CD14-positive monocyte (primary cell): ENCODE results near the gene MBD5. TPM values are rescaled to one million over a fixed set of nuclear protein-coding genes. Genes with fewer than 3 reads are reported as not detected.

Experiments
- DNase-seq, 3 donors: peaks; one replicate each; pipeline ENCODE4 v3.0.0-alpha.2; 2011 to 2022
- H2AFZ ChIP-seq: 2 replicates; pipeline ENCODE4 v1.6.0; 2012; ENCODE audit warnings: mild to moderate bottlenecking, low read depth, low read length, inconsistent platforms; ENCODE audit not compliant: insufficient read depth, poor library complexity, severe bottlenecking
- H3K27ac ChIP-seq, 2 donors: 1 replicate in 1 of 2; 2 replicates in 1 of 2; pipeline ENCODE4 v1.5.1; 2012 to 2013; ENCODE audit warnings: low read length in 2 of 2, control low read depth in 1 of 2, inconsistent platforms in 1 of 2, low read depth in 1 of 2, mild to moderate bottlenecking in 1 of 2
- H3K27me3 ChIP-seq, 2 donors: one replicate each; pipeline versions ENCODE4 v1.6.0 to v1.6.1; 2011 to 2013; ENCODE audit warnings: low read length in 2 of 2; ENCODE audit not compliant: control insufficient read depth in 2 of 2, insufficient read depth in 2 of 2
- H3K36me3 ChIP-seq, 2 donors: replicated peaks in 1 of 2; 1 replicate in 1 of 2; 2 replicates in 1 of 2; pipeline versions ENCODE4 v1.5.1 to v1.6.1; 2012 to 2013; ENCODE audit warnings: low read length in 2 of 2, control low read depth in 1 of 2, inconsistent platforms in 1 of 2, mild to moderate bottlenecking in 1 of 2; ENCODE audit not compliant: insufficient read depth in 2 of 2, control insufficient read depth in 1 of 2
- H3K4me1 ChIP-seq, 2 donors: 1 replicate in 1 of 2; 2 replicates in 1 of 2; pipeline versions ENCODE4 v1.5.1 to v1.6.1; 2012 to 2013; ENCODE audit warnings: low read length in 2 of 2, control low read depth in 1 of 2, inconsistent platforms in 1 of 2, mild to moderate bottlenecking in 1 of 2, moderate library complexity in 1 of 2; ENCODE audit not compliant: insufficient read depth in 2 of 2, control insufficient read depth in 1 of 2
- H3K4me2 ChIP-seq: replicated peaks from 2 replicates; pipeline ENCODE3; 2012; ENCODE audit warnings: low read length, moderate library complexity, mild to moderate bottlenecking; ENCODE audit not compliant: poor library complexity, severe bottlenecking; ENCODE audit errors: extremely low read depth
- H3K4me3 ChIP-seq, 3 experiments: fragments of 200-600 bp in 1 of 3; sonication (generic) in 1 of 3; replicated peaks in 1 of 3; 1 replicate in 2 of 3; 2 replicates in 1 of 3; pipeline ENCODE4 v1.5.1; 2011 to 2013; ENCODE audit warnings: low read length in 3 of 3, mild to moderate bottlenecking in 3 of 3, control low read depth in 2 of 3, low read depth in 2 of 3, inconsistent platforms in 1 of 3, moderate library complexity in 1 of 3
- H3K79me2 ChIP-seq: 2 replicates; pipeline ENCODE4 v1.6.0; 2012; ENCODE audit warnings: mild to moderate bottlenecking, control low read depth, inconsistent platforms, low read length, moderate library complexity; ENCODE audit not compliant: insufficient read depth
- H3K9ac ChIP-seq: 2 replicates; pipeline ENCODE4 v1.6.0; 2017; ENCODE audit warnings: low read length, mild to moderate bottlenecking; ENCODE audit not compliant: insufficient read depth, poor library complexity, severe bottlenecking
- H3K9me3 ChIP-seq, 2 donors: replicated peaks in 1 of 2; 1 replicate in 1 of 2; 2 replicates in 1 of 2; pipeline versions ENCODE4 v1.5.1 to v1.6.1; 2012 to 2013; ENCODE audit warnings: low read length in 2 of 2, control low read depth in 1 of 2; ENCODE audit not compliant: control insufficient read depth in 1 of 2, insufficient read depth in 1 of 2
- H4K20me1 ChIP-seq: 2 replicates; pipeline ENCODE4 v1.6.0; 2012; ENCODE audit warnings: mild to moderate bottlenecking, low read length, control low read depth, moderate library complexity; ENCODE audit not compliant: insufficient read depth
- H3K27ac Mint-ChIP-seq, 7 donors: one replicate each; pipeline ENCODE4 v1.8.0; 2020; ENCODE audit warnings: mild to moderate bottlenecking in 7 of 7, mixed read lengths in 7 of 7, moderate library complexity in 6 of 7, inconsistent platforms in 2 of 7
- H3K27me3 Mint-ChIP-seq, 3 donors: one replicate each; pipeline ENCODE4 v1.8.0; 2021 to 2022; ENCODE audit warnings: low read depth in 3 of 3, mild to moderate bottlenecking in 3 of 3, mixed read lengths in 3 of 3, moderate library complexity in 3 of 3, inconsistent platforms in 1 of 3
- H3K36me3 Mint-ChIP-seq, 2 donors: one replicate each; pipeline ENCODE4 v1.8.0; 2020; ENCODE audit warnings: mixed read lengths in 2 of 2, inconsistent platforms in 1 of 2, mild to moderate bottlenecking in 1 of 2
- H3K4me1 Mint-ChIP-seq: one replicate; pipeline ENCODE4 v1.8.0; 2020; ENCODE audit warnings: mild to moderate bottlenecking, mixed read lengths
- H3K4me3 Mint-ChIP-seq, 2 donors: one replicate each; pipeline ENCODE4 v1.8.0; 2020; ENCODE audit warnings: mild to moderate bottlenecking in 2 of 2, mixed read lengths in 2 of 2, moderate library complexity in 1 of 2
- H3K9me3 Mint-ChIP-seq, 7 donors: one replicate each; pipeline ENCODE4 v1.8.0; 2020 to 2022; ENCODE audit warnings: mixed read lengths in 7 of 7, mild to moderate bottlenecking in 6 of 7, moderate library complexity in 6 of 7, inconsistent platforms in 2 of 7
- WGBS: methylation state at CpG from one replicate; pipeline ENCODE4 v1.1.5; 2013; ENCODE audit warnings: missing lambda C conversion rate; ENCODE audit not compliant: insufficient coverage; 5-methylcytosine and 5-hydroxymethylcytosine counted together
- intact Hi-C, 2 donors: fragments of 100-400 bp; cut with micrococcal nuclease; formaldehyde crosslinking; loops; one replicate each; pipeline versions ENCODE4 v1.15.0 to v1.15.1; 2023
- polyA plus RNA-seq, 3 donors: library from polyadenylated mRNA; depleted of rRNA in 1 of 3; unstranded in 2 of 3; stranded (reverse) in 1 of 3; fragments of 300-500 nt in 2 of 3; fragments of >200 nt in 1 of 3; fragmentation: Illumina TruSeq in 2 of 3; gene quantifications; 1 replicate in 2 of 3; 2 replicates in 1 of 3; pipeline ENCODE4 v1.2.3, GENCODE V29; 2012 to 2021
- TF ChIP-seq, protein P1 (sequence below): fragments of 200-600 bp; IDR thresholded peaks from one replicate; pipeline ENCODE4 v1.8.0; 2022; ENCODE audit warnings: antibody characterized with exemption, mild to moderate bottlenecking

Gene MBD5
- polyA plus RNA-seq, 3 donors = 2.3 to 5.7 (median 3.5) TPM

DNA sequence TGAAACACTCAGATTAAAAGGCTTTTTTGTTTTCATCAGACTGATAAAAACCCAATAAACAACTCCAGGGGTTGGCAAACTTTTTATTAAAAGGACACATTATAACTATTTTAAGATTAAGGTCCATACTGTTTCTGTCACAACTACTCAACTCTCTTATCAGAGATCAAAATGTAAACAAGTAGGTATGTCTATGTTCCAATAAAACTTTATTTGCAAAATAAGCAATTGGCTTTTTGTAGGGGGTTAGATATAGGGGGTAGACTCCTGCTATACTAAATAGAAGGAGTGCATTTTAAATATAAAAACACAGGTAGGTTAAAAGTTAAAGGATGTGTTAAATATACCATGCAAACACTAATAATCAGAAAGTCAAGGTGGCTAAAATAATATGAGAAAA, 174.0 kb downstream of the MBD5 start:
- H3K9me3 Mint-ChIP-seq = peaks cover 0 to 2% (median 0%) of the 10 kb centered on the region in 7 donors
- peaks cover 0 to 3% of the 10 kb centered on the region in 2 donors for H3K36me3 Mint-ChIP-seq
- no peaks in the 10 kb centered on the region for H3K27me3 Mint-ChIP-seq
- no peak for DNase-seq
- Histone ChIP-seq H3K27ac (no peak overlapping the region), H3K4me1 (no peaks in the 10 kb centered on the region), H3K27me3 (no peaks in the 10 kb centered on the region), H3K36me3 (no peaks in the 10 kb centered on the region), H3K9me3 (no peaks in the 10 kb centered on the region), H3K4me2 (no peak overlapping the region), H3K79me2 (no peaks in the 10 kb centered on the region), H3K4me3 (no peak overlapping the region), H4K20me1 (no peaks in the 10 kb centered on the region), H2AFZ (no peak overlapping the region), H3K9ac (no peak overlapping the region)
- TF ChIP-seq, protein P1, sequence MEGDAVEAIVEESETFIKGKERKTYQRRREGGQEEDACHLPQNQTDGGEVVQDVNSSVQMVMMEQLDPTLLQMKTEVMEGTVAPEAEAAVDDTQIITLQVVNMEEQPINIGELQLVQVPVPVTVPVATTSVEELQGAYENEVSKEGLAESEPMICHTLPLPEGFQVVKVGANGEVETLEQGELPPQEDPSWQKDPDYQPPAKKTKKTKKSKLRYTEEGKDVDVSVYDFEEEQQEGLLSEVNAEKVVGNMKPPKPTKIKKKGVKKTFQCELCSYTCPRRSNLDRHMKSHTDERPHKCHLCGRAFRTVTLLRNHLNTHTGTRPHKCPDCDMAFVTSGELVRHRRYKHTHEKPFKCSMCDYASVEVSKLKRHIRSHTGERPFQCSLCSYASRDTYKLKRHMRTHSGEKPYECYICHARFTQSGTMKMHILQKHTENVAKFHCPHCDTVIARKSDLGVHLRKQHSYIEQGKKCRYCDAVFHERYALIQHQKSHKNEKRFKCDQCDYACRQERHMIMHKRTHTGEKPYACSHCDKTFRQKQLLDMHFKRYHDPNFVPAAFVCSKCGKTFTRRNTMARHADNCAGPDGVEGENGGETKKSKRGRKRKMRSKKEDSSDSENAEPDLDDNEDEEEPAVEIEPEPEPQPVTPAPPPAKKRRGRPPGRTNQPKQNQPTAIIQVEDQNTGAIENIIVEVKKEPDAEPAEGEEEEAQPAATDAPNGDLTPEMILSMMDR = no peak
- H3K4me3 Mint-ChIP-seq = no peak overlapping the region
- H3K27ac Mint-ChIP-seq = no peak overlapping the region
- intact Hi-C loops = no loop called here
- H3K4me1 Mint-ChIP-seq = no peaks in the 10 kb centered on the region

DNA sequence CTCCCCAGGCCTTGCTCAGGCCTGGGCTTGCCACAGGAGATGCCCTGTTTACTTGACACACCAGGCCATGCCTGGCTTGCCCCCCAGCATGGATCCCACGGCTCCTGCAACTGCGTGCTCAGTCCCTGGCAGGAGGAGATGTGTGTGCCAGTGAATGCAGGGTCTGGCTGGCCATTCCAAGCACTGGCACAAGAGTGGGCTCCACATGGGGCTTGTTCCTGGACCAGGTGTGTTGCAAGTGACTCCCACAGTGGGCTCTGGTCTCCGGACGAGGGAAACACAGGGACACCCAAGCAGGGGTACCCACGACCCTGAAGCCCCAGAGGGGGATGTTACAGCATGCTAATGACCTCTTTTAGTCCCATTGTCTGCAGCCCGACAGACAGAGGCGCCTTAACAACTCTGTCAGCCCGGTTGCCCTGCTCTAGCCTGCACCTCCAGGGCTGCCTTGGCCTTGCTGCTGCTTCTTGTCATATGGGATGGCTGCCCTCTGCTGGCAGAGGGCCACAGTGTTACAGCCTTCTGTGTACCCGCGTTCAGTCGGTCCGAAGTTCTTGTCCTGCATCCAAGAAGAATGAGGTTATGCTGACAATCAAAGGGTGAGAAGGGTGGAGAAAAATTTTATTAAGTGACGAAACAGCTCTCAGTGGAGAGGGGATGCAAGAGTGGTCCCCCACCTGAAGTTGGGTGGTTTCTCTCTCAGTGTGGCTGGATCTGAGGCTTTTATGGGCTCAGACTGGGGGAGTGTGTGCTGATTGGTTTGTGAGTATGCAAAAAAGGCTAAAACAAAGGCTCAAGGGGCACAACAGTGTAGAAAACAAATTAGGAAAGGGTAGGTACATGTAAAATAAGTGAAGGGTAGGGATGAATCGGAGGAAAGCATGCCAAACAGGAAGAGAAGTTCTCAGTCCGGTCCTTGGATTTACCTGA, 180.4 kb downstream of the MBD5 start:
- no peak overlapping the region for H3K4me3 Mint-ChIP-seq
- H3K9me3 Mint-ChIP-seq = peaks cover 0 to 11% (median 3%) of the 10 kb centered on the region in 7 donors
- Histone ChIP-seq H3K9me3 (peaks cover 0 to 7% of the 10 kb centered on the region in 2 donors), H3K4me3 (no peak overlapping the region), H3K27me3 (no peaks in the 10 kb centered on the region), H4K20me1 (no peaks in the 10 kb centered on the region), H2AFZ (no peak overlapping the region), H3K27ac (no peak overlapping the region), H3K9ac (no peak overlapping the region), H3K4me1 (no peaks in the 10 kb centered on the region), H3K4me2 (no peak overlapping the region), H3K79me2 (no peaks in the 10 kb centered on the region), H3K36me3 (no peaks in the 10 kb centered on the region)
- DNase-seq = peak in 1 of 3 donors; percentile 4
- intact Hi-C loops = no loop called here
- no peaks in the 10 kb centered on the region for H3K27me3 Mint-ChIP-seq
- TF ChIP-seq, protein P1 = no peak
- WGBS = 98% methylated on average over 15 of the region's 15 CpGs
- H3K27ac Mint-ChIP-seq = no peak overlapping the region
- H3K36me3 Mint-ChIP-seq = peaks cover 0 to 10% of the 10 kb centered on the region in 2 donors
- no peaks in the 10 kb centered on the region for H3K4me1 Mint-ChIP-seq
